Loucy (cell line): ENCODE measurements around the gene KCNJ3.

ENCODE experiments used
- H2AFZ ChIP-seq: fragments of 200-600 bp; sonication (generic); 2 replicates; pipeline ENCODE4 v1.6.0; 2016; ENCODE audit warnings: antibody characterized with exemption, mild to moderate bottlenecking, low read length, moderate library complexity
- H3F3A ChIP-seq: fragments of 200-600 bp; 2 replicates; pipeline ENCODE4 v1.6.0; 2016; ENCODE audit warnings: antibody characterized with exemption, low read depth, mild to moderate bottlenecking
- H3K27me3 ChIP-seq: fragments of 200-600 bp; sonication (generic); 2 replicates; pipeline ENCODE4 v1.6.1; 2014; ENCODE audit warnings: low read length, mild to moderate bottlenecking; ENCODE audit not compliant: insufficient read depth, poor library complexity, severe bottlenecking
- H3K36me3 ChIP-seq: fragments of 200-600 bp; sonication (generic); 2 replicates; pipeline ENCODE4 v1.6.1; 2016; ENCODE audit warnings: low read length; ENCODE audit not compliant: insufficient read depth
- H3K4me1 ChIP-seq: fragments of 200-600 bp; sonication (generic); 2 replicates; pipeline ENCODE4 v1.5.1; 2014; ENCODE audit warnings: low read length, mild to moderate bottlenecking; ENCODE audit not compliant: insufficient read depth, poor library complexity, severe bottlenecking
- H3K4me2 ChIP-seq: fragments of 200-600 bp; sonication (generic); 2 replicates; pipeline ENCODE4 v1.6.0; 2014; ENCODE audit warnings: antibody characterized with exemption, low read length, low read depth, mild to moderate bottlenecking; ENCODE audit not compliant: poor library complexity, severe bottlenecking
- H3K4me3 ChIP-seq: fragments of 200-600 bp; sonication (generic); 2 replicates; pipeline ENCODE4 v1.5.1; 2014; ENCODE audit warnings: low read length, mild to moderate bottlenecking, mixed read lengths; ENCODE audit not compliant: poor library complexity, severe bottlenecking
- H3K79me2 ChIP-seq: fragments of 200-600 bp; sonication (generic); 2 replicates; pipeline ENCODE4 v1.6.1; 2014; ENCODE audit warnings: low read length; ENCODE audit not compliant: insufficient read depth
- H3K9ac ChIP-seq: fragments of 200-600 bp; sonication (generic); 2 replicates; pipeline ENCODE4 v1.6.0; 2014; ENCODE audit warnings: mild to moderate bottlenecking, low read depth, low read length, moderate library complexity; ENCODE audit not compliant: poor library complexity, severe bottlenecking
- H3K9me2 ChIP-seq: fragments of 200-600 bp; sonication (generic); replicated peaks from 2 replicates; pipeline ENCODE4 v1.6.1; 2016; ENCODE audit warnings: low read depth, low read length, mixed read lengths
- H3K9me3 ChIP-seq: fragments of 200-600 bp; sonication (generic); 2 replicates; pipeline ENCODE4 v1.6.1; 2014; ENCODE audit warnings: mild to moderate bottlenecking, antibody characterized with exemption, low read length, low read depth; ENCODE audit not compliant: insufficient read depth
- H4K20me1 ChIP-seq: fragments of 200-600 bp; sonication (generic); 2 replicates; pipeline ENCODE4 v1.6.0; 2014; ENCODE audit warnings: antibody characterized with exemption, low read length, mild to moderate bottlenecking; ENCODE audit not compliant: insufficient read depth, poor library complexity, severe bottlenecking
- EZH2phosphoT487 ChIP-seq: fragments of 200-600 bp; IDR thresholded peaks from 2 replicates; pipeline ENCODE4 v1.6.1; 2018; ENCODE audit warnings: antibody characterized with exemption, mild to moderate bottlenecking, moderate library complexity, borderline replicate concordance
- TF ChIP-seq, protein P1 (sequence below): fragments of 200-600 bp; sonication (generic); conservative IDR thresholded peaks from 2 replicates; pipeline ENCODE4 v1.5.1; 2014; ENCODE audit warnings: mild to moderate bottlenecking, antibody characterized with exemption, low read length

KCNJ3 gene

DNA sequence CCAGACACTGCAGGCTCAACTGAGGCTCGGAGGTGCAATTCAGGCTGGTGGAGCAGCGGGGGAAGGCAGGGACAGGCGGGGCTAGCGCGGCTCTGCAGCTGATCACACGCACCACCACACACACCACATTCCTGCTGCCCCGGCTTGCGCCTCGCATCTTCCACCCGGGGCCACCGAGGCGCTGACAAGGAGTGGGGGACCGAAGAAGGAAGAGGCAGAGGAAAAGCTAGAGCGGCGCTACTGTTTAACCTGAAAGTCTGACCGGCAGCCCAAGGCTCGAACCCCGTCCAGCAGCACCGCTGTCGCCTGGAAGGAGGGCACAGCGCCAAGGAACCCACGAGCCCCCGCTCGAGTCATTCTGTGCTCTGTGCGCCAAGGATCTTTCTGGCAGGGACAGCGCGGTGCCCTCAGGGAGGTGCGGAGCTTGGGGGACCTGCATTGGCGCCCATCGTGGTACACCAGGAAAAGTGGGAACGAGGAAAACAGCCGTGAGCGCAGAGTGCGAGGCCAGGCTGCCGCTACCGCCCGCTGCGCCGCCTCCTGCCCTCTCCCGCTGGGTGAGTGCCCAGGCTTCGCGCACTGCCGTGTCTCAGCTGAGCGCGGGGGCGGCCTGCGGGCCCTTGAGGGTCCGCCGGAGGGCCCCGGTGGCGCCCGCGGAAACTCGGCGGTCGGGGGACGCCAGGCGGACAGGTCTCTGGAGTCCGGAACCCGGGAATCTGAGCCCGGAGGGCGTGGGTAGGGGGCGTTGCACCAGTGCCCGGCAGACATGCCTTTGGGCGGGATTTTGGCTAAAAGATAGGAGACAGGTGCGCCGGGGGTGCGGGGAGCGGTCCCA lies 860 bp upstream of the KCNJ3 start:
- Histone ChIP-seq H3K4me2 (no peak overlapping the region), H2AFZ (no peak overlapping the region), H3K27me3 (no peaks in the 10 kb centered on the region), H3K9me2 (no peaks in the 10 kb centered on the region), H3K36me3 (no peaks in the 10 kb centered on the region), H4K20me1 (no peaks in the 10 kb centered on the region), H3K9ac (no peak overlapping the region), H3F3A (no peaks in the 10 kb centered on the region), H3K4me1 (no peaks in the 10 kb centered on the region), H3K79me2 (no peaks in the 10 kb centered on the region), H3K4me3 (no peak overlapping the region), H3K9me3 (no peaks in the 10 kb centered on the region)
- TF ChIP-seq, protein P1, sequence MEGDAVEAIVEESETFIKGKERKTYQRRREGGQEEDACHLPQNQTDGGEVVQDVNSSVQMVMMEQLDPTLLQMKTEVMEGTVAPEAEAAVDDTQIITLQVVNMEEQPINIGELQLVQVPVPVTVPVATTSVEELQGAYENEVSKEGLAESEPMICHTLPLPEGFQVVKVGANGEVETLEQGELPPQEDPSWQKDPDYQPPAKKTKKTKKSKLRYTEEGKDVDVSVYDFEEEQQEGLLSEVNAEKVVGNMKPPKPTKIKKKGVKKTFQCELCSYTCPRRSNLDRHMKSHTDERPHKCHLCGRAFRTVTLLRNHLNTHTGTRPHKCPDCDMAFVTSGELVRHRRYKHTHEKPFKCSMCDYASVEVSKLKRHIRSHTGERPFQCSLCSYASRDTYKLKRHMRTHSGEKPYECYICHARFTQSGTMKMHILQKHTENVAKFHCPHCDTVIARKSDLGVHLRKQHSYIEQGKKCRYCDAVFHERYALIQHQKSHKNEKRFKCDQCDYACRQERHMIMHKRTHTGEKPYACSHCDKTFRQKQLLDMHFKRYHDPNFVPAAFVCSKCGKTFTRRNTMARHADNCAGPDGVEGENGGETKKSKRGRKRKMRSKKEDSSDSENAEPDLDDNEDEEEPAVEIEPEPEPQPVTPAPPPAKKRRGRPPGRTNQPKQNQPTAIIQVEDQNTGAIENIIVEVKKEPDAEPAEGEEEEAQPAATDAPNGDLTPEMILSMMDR: no peak
- no peak for TF ChIP-seq EZH2phosphoT487

GRCh38 chr2:154698721-154699574 lies 453 bp downstream of the KCNJ3 start:
- H3K4me1 ChIP-seq: no peaks in the 10 kb centered on the region
- H3F3A ChIP-seq: no peaks in the 10 kb centered on the region
- no peaks in the 10 kb centered on the region for H3K36me3 ChIP-seq
- no peak overlapping the region for H3K4me2 ChIP-seq
- no peak overlapping the region for H3K9ac ChIP-seq
- H3K4me3 ChIP-seq: no peak overlapping the region
- TF ChIP-seq, protein P1: no peak
- no peak for TF ChIP-seq EZH2phosphoT487
- H3K9me3 ChIP-seq: no peaks in the 10 kb centered on the region
- H2AFZ ChIP-seq: no peak overlapping the region
- no peaks in the 10 kb centered on the region for H3K79me2 ChIP-seq
- H3K27me3 ChIP-seq: no peaks in the 10 kb centered on the region
- H4K20me1 ChIP-seq: no peaks in the 10 kb centered on the region
- no peaks in the 10 kb centered on the region for H3K9me2 ChIP-seq

DNA sequence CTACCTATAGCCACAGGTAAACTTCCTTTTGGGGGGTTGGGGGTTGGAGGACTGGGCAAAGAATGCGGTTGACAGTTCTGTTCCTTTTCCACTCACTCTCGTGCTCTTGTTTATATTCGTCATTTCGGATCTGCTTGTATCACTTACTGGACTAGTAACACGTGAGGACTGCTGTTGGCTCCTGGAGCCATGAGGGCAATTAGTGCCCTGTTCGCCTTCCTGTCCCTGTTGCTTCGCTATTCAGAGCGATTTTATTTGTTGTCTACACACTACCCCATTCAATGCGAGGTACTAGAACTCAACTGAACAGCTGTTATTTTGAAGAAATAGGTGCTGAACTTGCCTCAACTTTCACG lies 1.1 kb downstream of the KCNJ3 start:
- no peaks in the 10 kb centered on the region for H3K27me3 ChIP-seq
- no peak overlapping the region for H3K4me2 ChIP-seq
- H3K36me3 ChIP-seq: no peaks in the 10 kb centered on the region
- H3K9me2 ChIP-seq: no peaks in the 10 kb centered on the region
- no peaks in the 10 kb centered on the region for H4K20me1 ChIP-seq
- H3K4me1 ChIP-seq: no peaks in the 10 kb centered on the region
- no peak overlapping the region for H2AFZ ChIP-seq
- no peaks in the 10 kb centered on the region for H3F3A ChIP-seq
- TF ChIP-seq, protein P1: no peak
- TF ChIP-seq EZH2phosphoT487: no peak
- H3K4me3 ChIP-seq: no peak overlapping the region
- H3K79me2 ChIP-seq: no peaks in the 10 kb centered on the region
- H3K9ac ChIP-seq: no peak overlapping the region
- H3K9me3 ChIP-seq: no peaks in the 10 kb centered on the region
